ENCODE measurements around the gene PARP6. TPM values are rescaled to one million over a fixed set of nuclear protein-coding genes. Genes with fewer than 3 reads are reported as not detected.

Gene PARP6
- total RNA-seq, 5 donors from 2014 or later (not counting 1 experiment from before 2014, with no cell fraction given) = 94.4 to 132 (median 101) TPM

- WGBS (ENCODE audit: insufficient coverage) = 87% methylated on average over 9 of the region's 10 CpGs
- Mint-ChIP-seq H3K4me1 (peaks cover 67 to 81% (median 81%) of the 10 kb centered on the region in 3 donors), H3K4me3 (no peak overlapping the region), H3K27me3 (no peaks in the 10 kb centered on the region), H3K36me3 (peaks cover 40% of the 10 kb centered on the region), H3K27ac (peak overlapping the region; percentile 20 to 30), H3K9me3 (no peaks in the 10 kb centered on the region)
- Histone ChIP-seq H3K4me1 (ENCODE audit: control insufficient read depth in 1 of 2, extremely low read depth in 1 of 2, insufficient read depth in 2 of 2, low read length in 2 of 2) (peaks cover 15 to 58% of the 10 kb centered on the region in 2 experiments), H3K9me3 (no peaks in the 10 kb centered on the region), H3K4me3 (ENCODE audit: control insufficient read depth in 1 of 2, extremely low read depth in 1 of 2, low read length in 1 of 2) (no peak overlapping the region), H3K27ac (ENCODE audit: low read length) (no peak overlapping the region), H3K36me3 (ENCODE audit: control insufficient read depth in 2 of 2, extremely low read depth in 1 of 2, insufficient read depth in 1 of 2, low read length in 1 of 2) (peaks cover 11 to 46% of the 10 kb centered on the region in 2 donors), H3K27me3 (replicated peaks in 1 of 2; ENCODE audit: control insufficient read depth in 2 of 2, extremely low read depth in 1 of 2, insufficient read depth in 2 of 2, low read length in 1 of 2) (no peaks in the 10 kb centered on the region)
- ATAC-seq (replicated peaks in 1 of 4) = no peak
- no peak for DNase-seq
- CTCF ChIA-PET = interaction anchor here in 1 of 2 donors (0.6 to 0.7 kb wide), 2 partner anchors 46 to 268 kb away, joined by 3 to 5 read pairs; no protein-coding TSS in a partner anchor
- POLR2A ChIA-PET = interaction anchor here in 1 of 2 donors (0.6 kb wide), 1 partner anchor 267 kb away, joined by 5 read pairs; no protein-coding TSS in a partner anchor
Observed at GRCh38 chr15:72223278-72223677, 49.1 kb downstream of the PARP6 start.

DNA sequence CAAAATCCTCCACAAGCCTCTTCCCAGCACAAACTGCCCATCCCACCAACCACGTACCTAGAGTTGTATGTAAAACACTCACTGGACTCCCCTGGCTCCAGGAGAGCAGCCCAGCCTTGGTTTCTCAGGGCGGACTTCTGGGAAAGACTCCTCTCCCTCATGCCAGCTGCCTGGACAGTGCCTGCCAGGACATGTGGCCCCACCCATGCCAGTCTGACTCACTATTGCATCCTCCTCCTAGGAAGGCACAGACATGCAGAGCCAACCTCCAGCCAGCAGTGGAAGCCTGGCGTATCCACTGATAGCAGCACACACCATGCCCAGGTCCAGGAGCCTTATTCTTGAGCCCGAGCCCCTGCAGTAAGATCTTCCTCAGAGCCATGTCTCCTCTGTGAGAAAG is 50.0 kb downstream of the PARP6 start:
- peaks cover 47% of the 10 kb centered on the region for H3K36me3 Mint-ChIP-seq
- Histone ChIP-seq H3K4me3 (ENCODE audit: control insufficient read depth in 1 of 2, extremely low read depth in 1 of 2, low read length in 1 of 2) (no peak overlapping the region), H3K27me3 (replicated peaks in 1 of 2; ENCODE audit: control insufficient read depth in 2 of 2, extremely low read depth in 1 of 2, insufficient read depth in 2 of 2, low read length in 1 of 2) (no peaks in the 10 kb centered on the region), H3K36me3 (ENCODE audit: control insufficient read depth in 2 of 2, extremely low read depth in 1 of 2, insufficient read depth in 1 of 2, low read length in 1 of 2) (peaks cover 14 to 51% of the 10 kb centered on the region in 2 donors), H3K4me1 (ENCODE audit: control insufficient read depth in 1 of 2, extremely low read depth in 1 of 2, insufficient read depth in 2 of 2, low read length in 2 of 2) (peaks cover 10 to 49% of the 10 kb centered on the region in 2 experiments), H3K9me3 (no peaks in the 10 kb centered on the region), H3K27ac (ENCODE audit: low read length) (no peak overlapping the region)
- H3K4me1 Mint-ChIP-seq = peaks cover 58 to 73% (median 73%) of the 10 kb centered on the region in 3 donors
- 81% methylated on average over 2 of the region's 4 CpGs for WGBS (ENCODE audit: insufficient coverage)
- DNase-seq = no peak
- H3K4me3 Mint-ChIP-seq = peak overlapping the region in 1 of 3 donors; percentile 29
- ChIA-PET CTCF (interaction anchor here (0.6 to 0.7 kb wide), 2 partner anchors 52 to 139 kb away, joined by 3 read pairs; no protein-coding TSS in a partner anchor), POLR2A (no interaction called here)
- no peaks in the 10 kb centered on the region for H3K27me3 Mint-ChIP-seq
- no peaks in the 10 kb centered on the region for H3K9me3 Mint-ChIP-seq
- no peak for ATAC-seq (replicated peaks in 1 of 4)
- peak overlapping the region; percentile 44 to 66 for H3K27ac Mint-ChIP-seq

GRCh38 chr15:72220687-72221086 is 51.7 kb downstream of the PARP6 start:
- ATAC-seq (replicated peaks in 1 of 4) (no peak), DNase-seq (no peak)
- Histone ChIP-seq H3K9me3 (no peaks in the 10 kb centered on the region), H3K36me3 (ENCODE audit: control insufficient read depth in 2 of 2, extremely low read depth in 1 of 2, insufficient read depth in 1 of 2, low read length in 1 of 2) (peaks cover 20 to 65% of the 10 kb centered on the region in 2 donors), H3K27me3 (replicated peaks in 1 of 2; ENCODE audit: control insufficient read depth in 2 of 2, extremely low read depth in 1 of 2, insufficient read depth in 2 of 2, low read length in 1 of 2) (no peaks in the 10 kb centered on the region), H3K4me1 (ENCODE audit: control insufficient read depth in 1 of 2, extremely low read depth in 1 of 2, insufficient read depth in 2 of 2, low read length in 2 of 2) (peaks cover 2 to 32% of the 10 kb centered on the region in 2 experiments), H3K27ac (ENCODE audit: low read length) (no peak overlapping the region), H3K4me3 (ENCODE audit: control insufficient read depth in 1 of 2, extremely low read depth in 1 of 2, low read length in 1 of 2) (no peak overlapping the region)
- no peaks in the 10 kb centered on the region for H3K9me3 Mint-ChIP-seq
- peaks cover 54% of the 10 kb centered on the region for H3K36me3 Mint-ChIP-seq
- H3K27ac Mint-ChIP-seq = peak overlapping the region; percentile 23 to 64
- POLR2A ChIA-PET = no interaction called here
- no CpG with 5 or more reads among the region's 1 CpG for whole genome bisulfite sequencing (ENCODE audit: insufficient coverage)
- no peaks in the 10 kb centered on the region for H3K27me3 Mint-ChIP-seq
- peaks cover 43 to 60% (median 57%) of the 10 kb centered on the region in 3 donors for H3K4me1 Mint-ChIP-seq
- H3K4me3 Mint-ChIP-seq = no peak overlapping the region
- CTCF ChIA-PET = interaction anchor here in 1 of 2 donors (1.1 kb wide), 1 partner anchor 9 kb away, joined by 3 read pairs; no protein-coding TSS in a partner anchor

DNA sequence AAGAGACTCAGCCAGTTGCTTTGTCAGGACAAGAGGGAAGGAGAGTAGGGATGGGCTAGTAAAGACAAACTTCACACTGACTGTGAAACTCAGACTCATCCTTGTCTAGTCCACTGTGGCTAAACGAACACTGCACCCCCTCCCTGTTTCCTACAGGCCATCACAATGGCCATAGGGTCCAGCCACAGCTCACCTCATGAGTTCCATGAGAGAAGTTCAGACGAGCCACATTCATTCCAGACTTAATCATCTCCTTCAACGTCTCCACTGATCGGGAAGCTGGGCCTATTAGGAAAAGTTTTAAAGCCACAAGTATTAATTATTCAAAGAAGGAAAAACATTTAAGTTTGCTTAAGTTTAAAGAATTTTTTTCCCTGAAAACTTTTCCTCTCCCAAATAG is 55.1 kb downstream of the PARP6 start:
- Mint-ChIP-seq H3K4me1 (peaks cover 18 to 34% (median 29%) of the 10 kb centered on the region in 3 donors), H3K9me3 (no peaks in the 10 kb centered on the region), H3K27me3 (no peaks in the 10 kb centered on the region), H3K36me3 (peaks cover 42% of the 10 kb centered on the region), H3K27ac (no peak overlapping the region), H3K4me3 (no peak overlapping the region)
- no peak for DNase-seq
- CTCF ChIA-PET = no interaction called here
- POLR2A ChIA-PET = no interaction called here
- ATAC-seq (replicated peaks in 1 of 4) = no peak
- no peak overlapping the region for H3K27ac ChIP-seq (ENCODE audit: low read length)
- peaks cover 0 to 9% of the 10 kb centered on the region in 2 experiments for H3K4me1 ChIP-seq (ENCODE audit: control insufficient read depth in 1 of 2, extremely low read depth in 1 of 2, insufficient read depth in 2 of 2, low read length in 2 of 2)
- H3K27me3 ChIP-seq (replicated peaks in 1 of 2; ENCODE audit: control insufficient read depth in 2 of 2, extremely low read depth in 1 of 2, insufficient read depth in 2 of 2, low read length in 1 of 2) = no peaks in the 10 kb centered on the region
- 80% methylated on average over 1 of the region's 4 CpGs for WGBS (ENCODE audit: insufficient coverage)
- H3K4me3 ChIP-seq (ENCODE audit: control insufficient read depth in 1 of 2, extremely low read depth in 1 of 2, low read length in 1 of 2) = no peak overlapping the region
- H3K36me3 ChIP-seq (ENCODE audit: control insufficient read depth in 2 of 2, extremely low read depth in 1 of 2, insufficient read depth in 1 of 2, low read length in 1 of 2) = peaks cover 17 to 83% of the 10 kb centered on the region in 2 donors
- H3K9me3 ChIP-seq = no peaks in the 10 kb centered on the region

DNA sequence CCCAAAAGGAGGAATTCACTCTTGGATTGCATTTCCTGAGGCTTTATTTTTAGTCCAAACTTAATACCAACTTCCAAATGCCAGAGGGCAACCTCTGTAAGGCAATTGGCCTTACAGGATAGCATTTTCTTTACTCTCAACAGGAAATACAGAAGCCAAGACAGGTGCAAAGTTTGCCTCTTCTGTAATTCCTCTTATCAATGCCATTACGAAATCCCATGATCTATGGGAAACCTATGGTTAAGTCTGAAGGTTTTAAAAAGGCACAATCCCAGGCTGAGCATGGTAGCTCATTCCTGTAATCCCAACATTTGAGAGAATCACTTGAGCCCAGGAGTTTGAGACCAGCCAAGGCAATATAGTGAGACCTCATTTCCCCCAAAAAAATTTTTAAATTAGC is 56.3 kb downstream of the PARP6 start:
- H3K36me3 ChIP-seq (ENCODE audit: control insufficient read depth in 2 of 2, extremely low read depth in 1 of 2, insufficient read depth in 1 of 2, low read length in 1 of 2) = peaks cover 26 to 85% of the 10 kb centered on the region in 2 donors
- ATAC-seq (replicated peaks in 1 of 4) (no peak), DNase-seq (no peak)
- H3K27me3 Mint-ChIP-seq = no peaks in the 10 kb centered on the region
- H3K4me1 ChIP-seq (ENCODE audit: control insufficient read depth in 1 of 2, extremely low read depth in 1 of 2, insufficient read depth in 2 of 2, low read length in 2 of 2) = peaks cover 0 to 6% of the 10 kb centered on the region in 2 experiments
- H3K9me3 ChIP-seq = no peaks in the 10 kb centered on the region
- peaks cover 41% of the 10 kb centered on the region for H3K36me3 Mint-ChIP-seq
- no peak overlapping the region for H3K4me3 ChIP-seq (ENCODE audit: control insufficient read depth in 1 of 2, extremely low read depth in 1 of 2, low read length in 1 of 2)
- no peak overlapping the region for H3K27ac Mint-ChIP-seq
- H3K4me3 Mint-ChIP-seq = no peak overlapping the region
- peaks cover 7 to 25% (median 19%) of the 10 kb centered on the region in 3 donors for H3K4me1 Mint-ChIP-seq
- no peaks in the 10 kb centered on the region for H3K9me3 Mint-ChIP-seq
- H3K27me3 ChIP-seq (replicated peaks in 1 of 2; ENCODE audit: control insufficient read depth in 2 of 2, extremely low read depth in 1 of 2, insufficient read depth in 2 of 2, low read length in 1 of 2) = no peaks in the 10 kb centered on the region
- no peak overlapping the region for H3K27ac ChIP-seq (ENCODE audit: low read length)
- CTCF ChIA-PET = interaction anchor here in 1 of 2 donors (0.6 kb wide), 1 partner anchor 31 kb away, joined by 3 read pairs; no protein-coding TSS in a partner anchor
- WGBS (ENCODE audit: insufficient coverage) = no CpG with 5 or more reads among the region's 1 CpG
- POLR2A ChIA-PET = no interaction called here

- H3K4me1 ChIP-seq (ENCODE audit: control insufficient read depth in 1 of 2, extremely low read depth in 1 of 2, insufficient read depth in 2 of 2, low read length in 2 of 2) = no peaks in the 10 kb centered on the region
- ChIA-PET CTCF (no interaction called here), POLR2A (no interaction called here)
- Mint-ChIP-seq H3K9me3 (no peaks in the 10 kb centered on the region), H3K4me1 (no peaks in the 10 kb centered on the region), H3K27ac (no peak overlapping the region), H3K36me3 (peaks cover 66% of the 10 kb centered on the region), H3K27me3 (no peaks in the 10 kb centered on the region), H3K4me3 (no peak overlapping the region)
- H3K9me3 ChIP-seq = no peaks in the 10 kb centered on the region
- no peak overlapping the region for H3K4me3 ChIP-seq (ENCODE audit: control insufficient read depth in 1 of 2, extremely low read depth in 1 of 2, low read length in 1 of 2)
- H3K36me3 ChIP-seq (ENCODE audit: control insufficient read depth in 2 of 2, extremely low read depth in 1 of 2, insufficient read depth in 1 of 2, low read length in 1 of 2) = peaks cover 44 to 91% of the 10 kb centered on the region in 2 donors
- H3K27me3 ChIP-seq (replicated peaks in 1 of 2; ENCODE audit: control insufficient read depth in 2 of 2, extremely low read depth in 1 of 2, insufficient read depth in 2 of 2, low read length in 1 of 2) = no peaks in the 10 kb centered on the region
- DNase-seq (no peak), ATAC-seq (replicated peaks in 1 of 4) (no peak)
- H3K27ac ChIP-seq (ENCODE audit: low read length) = no peak overlapping the region
Observed at GRCh38 chr15:72207558-72208085, 64.7 kb downstream of the PARP6 start.

All from T-cell (primary cell).